H54 (cell line): ENCODE results near the gene CSPG4.
"Not testable (repeated sequence)": the region's sequence is repeated elsewhere in the genome, so short reads cannot be mapped to it uniquely, and the experiment has no call there.

Experiments
- DNase-seq: peaks from one replicate; pipeline ENCODE4 v3.0.0; 2011; ENCODE audit warnings: low spot score, mixed read lengths; ENCODE audit not compliant: insufficient read length
- FAIRE-seq: peaks from 3 replicates; lab custom pipeline; 2011; peaks lifted over from hg19 to GRCh38; lab: Jason Lieb, UNC
- POLR2A ChIP-seq: IDR thresholded peaks from 2 replicates; pipeline ENCODE4 v1.6.1; 2011; ENCODE audit warnings: low read depth, mild to moderate bottlenecking, low read length

Gene CSPG4, protein sequence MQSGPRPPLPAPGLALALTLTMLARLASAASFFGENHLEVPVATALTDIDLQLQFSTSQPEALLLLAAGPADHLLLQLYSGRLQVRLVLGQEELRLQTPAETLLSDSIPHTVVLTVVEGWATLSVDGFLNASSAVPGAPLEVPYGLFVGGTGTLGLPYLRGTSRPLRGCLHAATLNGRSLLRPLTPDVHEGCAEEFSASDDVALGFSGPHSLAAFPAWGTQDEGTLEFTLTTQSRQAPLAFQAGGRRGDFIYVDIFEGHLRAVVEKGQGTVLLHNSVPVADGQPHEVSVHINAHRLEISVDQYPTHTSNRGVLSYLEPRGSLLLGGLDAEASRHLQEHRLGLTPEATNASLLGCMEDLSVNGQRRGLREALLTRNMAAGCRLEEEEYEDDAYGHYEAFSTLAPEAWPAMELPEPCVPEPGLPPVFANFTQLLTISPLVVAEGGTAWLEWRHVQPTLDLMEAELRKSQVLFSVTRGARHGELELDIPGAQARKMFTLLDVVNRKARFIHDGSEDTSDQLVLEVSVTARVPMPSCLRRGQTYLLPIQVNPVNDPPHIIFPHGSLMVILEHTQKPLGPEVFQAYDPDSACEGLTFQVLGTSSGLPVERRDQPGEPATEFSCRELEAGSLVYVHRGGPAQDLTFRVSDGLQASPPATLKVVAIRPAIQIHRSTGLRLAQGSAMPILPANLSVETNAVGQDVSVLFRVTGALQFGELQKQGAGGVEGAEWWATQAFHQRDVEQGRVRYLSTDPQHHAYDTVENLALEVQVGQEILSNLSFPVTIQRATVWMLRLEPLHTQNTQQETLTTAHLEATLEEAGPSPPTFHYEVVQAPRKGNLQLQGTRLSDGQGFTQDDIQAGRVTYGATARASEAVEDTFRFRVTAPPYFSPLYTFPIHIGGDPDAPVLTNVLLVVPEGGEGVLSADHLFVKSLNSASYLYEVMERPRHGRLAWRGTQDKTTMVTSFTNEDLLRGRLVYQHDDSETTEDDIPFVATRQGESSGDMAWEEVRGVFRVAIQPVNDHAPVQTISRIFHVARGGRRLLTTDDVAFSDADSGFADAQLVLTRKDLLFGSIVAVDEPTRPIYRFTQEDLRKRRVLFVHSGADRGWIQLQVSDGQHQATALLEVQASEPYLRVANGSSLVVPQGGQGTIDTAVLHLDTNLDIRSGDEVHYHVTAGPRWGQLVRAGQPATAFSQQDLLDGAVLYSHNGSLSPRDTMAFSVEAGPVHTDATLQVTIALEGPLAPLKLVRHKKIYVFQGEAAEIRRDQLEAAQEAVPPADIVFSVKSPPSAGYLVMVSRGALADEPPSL (N-terminal part only)

DNA sequence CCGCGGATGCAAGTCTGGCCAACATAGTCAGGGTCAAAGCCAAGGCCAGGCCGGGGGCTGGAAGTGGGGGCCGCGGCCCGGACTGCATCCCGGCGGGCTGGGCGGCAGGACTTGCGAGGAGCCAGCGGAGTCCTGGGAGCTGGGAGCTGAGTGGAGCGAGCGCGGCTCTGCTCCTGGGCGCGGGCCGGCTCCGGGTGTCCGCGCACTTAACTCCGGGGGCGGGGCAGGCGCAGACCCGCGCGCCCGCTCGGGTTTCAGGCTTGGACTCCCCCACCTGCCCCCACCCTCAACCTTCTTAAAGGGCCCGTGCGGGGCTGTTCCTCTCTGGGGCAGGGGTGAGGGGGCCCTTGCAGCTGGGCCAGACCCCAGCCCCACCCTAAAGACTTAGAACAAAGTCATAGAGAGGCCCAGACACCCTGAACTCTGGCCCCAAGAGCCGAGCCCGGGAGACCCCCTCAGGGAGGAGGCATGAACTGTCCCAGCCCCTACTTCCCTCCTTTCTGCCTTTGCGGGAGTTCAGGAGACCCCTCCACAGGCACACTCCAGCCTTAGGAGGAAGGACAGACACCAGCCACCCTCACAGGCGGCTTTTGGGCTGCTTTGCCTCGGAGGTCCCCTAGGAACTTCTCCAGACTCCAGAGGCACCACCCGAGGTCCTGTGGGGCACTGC is at the start of gene CSPG4:
Gene CSPG4 (minus strand): TSS at position 181 of the 670 bp plus-strand sequence. CDS start 93 bp downstream, at position 88.
- FAIRE-seq (no peak), DNase-seq (peak; percentile 59)
- peak; percentile 94 for TF ChIP-seq POLR2A

DNA sequence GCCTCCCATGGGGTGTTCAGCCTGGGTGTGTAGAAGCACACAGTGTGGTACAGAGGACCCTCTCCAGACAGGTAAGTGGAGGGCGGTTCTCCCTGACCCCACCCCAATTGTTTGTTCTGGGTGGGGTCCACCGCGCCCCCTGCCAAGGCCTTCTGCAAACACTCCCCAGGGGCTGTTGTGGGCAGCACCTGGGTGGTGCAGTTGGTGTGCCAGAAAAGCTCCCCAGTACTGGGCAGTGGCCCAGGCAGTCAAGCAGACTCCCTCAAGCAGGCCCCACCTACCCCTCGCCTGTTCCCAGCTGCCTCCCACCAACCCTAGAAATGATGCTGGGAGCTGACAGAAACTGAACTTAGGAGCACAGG is 49.7 kb upstream of the CSPG4 start:
- FAIRE-seq, DNase-seq: not testable (repeated sequence)

DNA sequence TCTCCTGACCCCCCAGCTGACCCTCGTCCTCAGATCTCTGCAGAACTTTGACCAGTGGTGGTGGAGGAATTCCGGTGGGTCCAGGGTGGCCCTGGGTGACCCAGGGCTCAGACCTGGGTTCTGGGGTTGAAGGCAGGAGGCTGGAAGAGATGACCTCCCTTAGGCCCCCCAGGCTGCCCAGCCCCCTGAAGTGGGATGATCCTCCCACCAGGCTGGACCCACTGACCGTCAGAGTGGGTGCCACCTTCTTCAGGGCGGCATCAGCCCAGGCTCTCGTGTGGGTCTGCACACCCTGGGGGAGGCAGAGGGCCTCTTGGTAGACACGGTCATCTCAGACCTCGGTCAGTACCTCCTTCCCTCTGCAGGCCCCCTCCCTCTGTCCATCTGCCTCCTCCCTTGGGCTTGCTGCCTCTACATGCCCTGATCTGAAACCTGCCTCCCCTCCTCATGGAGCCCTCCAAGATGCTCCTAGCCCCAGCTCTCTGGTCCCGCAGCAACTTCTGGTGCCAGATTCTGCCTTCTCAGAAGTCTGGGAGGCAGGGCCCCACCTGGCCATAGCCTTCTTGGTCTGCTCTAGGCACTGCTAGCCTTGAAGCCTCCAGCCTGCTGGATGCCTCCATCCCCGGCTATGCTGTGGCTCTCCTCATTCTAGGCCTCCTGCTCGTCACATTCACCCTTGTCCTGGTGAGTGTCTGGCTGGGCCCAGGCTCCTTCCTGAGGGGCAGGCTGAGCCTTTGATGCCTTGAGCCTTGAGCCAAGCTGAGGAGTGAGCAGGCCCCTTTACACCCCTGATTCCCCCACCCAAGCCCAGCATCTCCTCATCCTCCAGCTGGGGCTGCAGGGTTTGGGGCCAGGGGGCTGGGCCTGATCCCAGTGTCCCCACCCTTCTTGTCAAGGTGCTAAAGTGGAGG is 49.1 kb upstream of the CSPG4 start:
- no peak for TF ChIP-seq POLR2A
- no peak for FAIRE-seq
- no peak for DNase-seq

- no peak for TF ChIP-seq POLR2A
- no peak for FAIRE-seq
- DNase-seq = no peak
These were observed 48.2 kb upstream of the CSPG4 start for GRCh38 chr15:75760704-75761435.

DNA sequence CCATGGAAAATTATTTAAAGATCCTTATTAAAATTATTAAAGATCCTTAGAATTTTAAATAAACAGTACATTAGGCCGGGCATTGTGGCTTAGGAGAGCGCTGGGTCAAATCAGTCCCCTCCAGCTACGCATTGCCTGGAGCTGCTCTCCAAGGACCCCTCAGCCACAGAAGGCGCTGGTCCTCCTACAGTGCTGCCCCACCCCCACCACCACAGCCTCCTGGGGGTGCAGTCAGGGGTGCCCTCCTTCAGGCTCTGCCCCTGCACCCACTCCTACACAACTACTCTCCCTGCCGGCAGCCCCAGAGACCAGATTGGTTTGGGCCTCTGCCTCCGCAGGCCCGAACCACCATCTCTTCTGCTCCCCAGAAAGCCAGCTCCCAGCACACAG is 47.5 kb upstream of the CSPG4 start:
- not testable (repeated sequence) for DNase-seq, FAIRE-seq

DNA sequence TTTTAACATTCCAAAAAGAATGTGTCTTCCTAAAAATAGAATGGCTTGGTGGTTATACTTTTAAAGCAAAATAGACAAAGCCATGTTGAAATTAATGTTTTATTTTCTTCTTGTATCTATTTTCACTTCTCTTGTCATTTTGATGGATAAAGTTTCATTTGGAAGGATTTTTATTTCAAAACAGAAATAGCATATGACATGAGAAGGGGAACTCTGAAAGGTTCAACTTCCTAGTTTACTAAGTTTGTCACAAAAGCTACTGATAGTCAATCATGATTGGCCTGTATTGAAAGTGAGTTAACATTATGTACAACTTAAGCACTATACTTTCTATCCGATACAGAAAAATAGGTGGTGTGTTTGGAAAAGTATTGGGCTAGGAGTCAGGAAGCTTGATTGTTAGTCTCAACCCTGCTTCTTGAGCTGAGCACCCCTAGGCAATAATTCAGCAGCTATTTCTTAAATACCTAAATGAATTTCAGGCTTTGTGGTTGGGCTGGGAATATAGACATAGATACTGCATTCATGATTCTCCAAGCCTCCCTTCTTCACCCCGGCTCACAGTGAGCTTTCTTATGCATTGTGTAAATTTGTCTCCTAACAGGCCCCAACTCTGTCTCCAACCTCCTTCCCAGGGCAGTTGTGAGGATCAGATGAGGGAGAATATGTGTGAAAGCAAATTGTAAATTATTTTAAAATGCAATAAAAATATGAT is 46.9 kb upstream of the CSPG4 start:
- FAIRE-seq (no peak), DNase-seq (no peak)
- TF ChIP-seq POLR2A = no peak

DNA sequence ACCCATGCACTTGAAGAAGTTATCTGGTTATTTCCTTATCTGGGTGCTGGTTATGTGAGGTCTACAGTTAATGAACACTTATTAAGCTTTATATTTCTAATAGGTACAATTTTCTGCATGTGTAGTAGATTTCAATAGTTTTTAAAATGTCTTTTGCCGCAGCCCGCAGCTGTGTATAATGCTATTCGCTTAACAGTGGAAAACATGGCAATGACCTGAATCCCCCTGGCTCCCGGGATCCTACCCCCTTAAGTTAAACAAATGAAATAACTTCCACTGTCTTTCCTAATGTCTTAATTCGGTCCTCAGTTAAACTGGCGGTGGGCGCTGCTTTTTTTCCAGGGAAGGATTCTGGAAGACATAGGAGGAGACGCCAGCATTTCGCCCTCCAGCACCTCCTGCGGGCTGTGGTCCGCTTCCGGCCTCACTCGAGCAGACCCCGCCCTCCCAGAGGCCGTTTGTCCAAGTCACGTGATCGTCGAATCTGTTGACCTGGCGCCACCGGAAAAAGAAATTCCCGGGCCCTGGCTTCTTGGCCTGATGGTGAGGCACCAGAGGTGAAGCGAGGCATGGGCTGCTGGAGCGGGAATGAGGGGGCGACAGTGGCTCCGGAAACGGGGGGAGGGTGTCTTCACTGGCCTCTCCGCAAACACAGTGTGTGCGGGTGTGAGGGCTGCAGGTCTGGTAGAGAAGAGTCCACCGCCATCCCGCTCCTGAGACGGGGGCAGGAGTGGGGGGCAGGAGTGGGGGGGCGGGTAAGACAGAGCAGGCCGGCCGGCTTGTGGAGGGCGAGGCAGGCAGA is 45.6 kb upstream of the CSPG4 start:
- TF ChIP-seq POLR2A = peak; percentile 60
- DNase-seq = peak; percentile 46
- no peak for FAIRE-seq

DNA sequence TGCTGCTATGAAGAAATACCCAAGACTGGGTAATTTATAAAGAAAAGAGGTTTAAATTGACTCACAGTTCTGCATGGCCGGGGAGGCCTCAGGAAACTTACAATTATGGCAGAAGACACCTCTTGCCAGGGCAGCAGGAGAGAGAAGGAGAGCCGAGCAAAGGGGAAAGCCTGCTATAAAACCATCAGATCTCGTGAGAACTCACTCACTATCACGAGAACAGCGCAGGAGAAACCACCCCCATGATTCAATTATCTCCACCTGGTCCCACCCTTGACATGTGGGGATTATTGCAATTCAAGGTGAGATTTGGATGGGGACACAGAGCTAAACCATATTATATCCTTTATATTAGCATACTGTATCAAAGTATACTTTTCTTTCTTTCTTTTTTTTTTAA is 42.2 kb upstream of the CSPG4 start:
- FAIRE-seq = not testable (repeated sequence)

GRCh38 chr15:75753145-75753544 is 40.5 kb upstream of the CSPG4 start:
- no peak for DNase-seq
- TF ChIP-seq POLR2A = no peak
- no peak for FAIRE-seq

More for the DNA sequence above, 42.2 kb upstream of the CSPG4 start:
- DNase-seq = not testable (repeated sequence)

- no peak for FAIRE-seq
- TF ChIP-seq POLR2A = no peak
- no peak for DNase-seq
These were observed 39.2 kb upstream of the CSPG4 start for GRCh38 chr15:75751891-75752290.
